Lower leg skin (tissue), 3 donors: ENCODE data around the gene ZNF813.

ENCODE experiments used
- POLR2A ChIP-seq, 2 donors: fragments of 450-650 bp; IDR thresholded peaks; one replicate each; pipeline ENCODE4 v1.6.1; 2016 to 2017; ENCODE audit warnings: antibody characterized with exemption in 2 of 2, mild to moderate bottlenecking in 1 of 2, moderate library complexity in 1 of 2
- TF ChIP-seq, protein P1 (sequence below), 3 donors: fragments of 450-650 bp; IDR thresholded peaks; one replicate each; pipeline ENCODE4 v1.5.1; 2016; ENCODE audit warnings: antibody characterized with exemption in 3 of 3, mild to moderate bottlenecking in 3 of 3, moderate library complexity in 2 of 3

DNA sequence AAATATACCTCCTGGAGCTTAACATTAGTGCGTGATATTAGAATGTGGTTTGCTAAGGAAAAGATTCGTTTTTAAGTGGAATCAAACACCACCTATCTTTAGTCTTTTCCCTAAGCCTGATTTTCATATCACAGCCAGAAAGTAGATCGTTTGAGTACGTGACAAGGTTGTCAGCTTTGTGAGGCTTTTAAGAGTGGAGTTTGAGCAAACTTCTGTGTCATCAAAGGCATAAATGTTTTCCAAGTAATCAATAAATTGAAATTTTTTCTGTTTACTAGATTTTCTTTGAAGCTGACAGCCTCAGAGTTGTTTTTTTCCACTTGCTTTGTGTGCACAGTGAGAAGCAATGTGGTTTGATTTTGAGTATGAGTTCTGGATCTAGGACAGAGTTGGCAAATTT, 63.9 kb downstream of the ZNF813 start:
- TF ChIP-seq, protein P1, sequence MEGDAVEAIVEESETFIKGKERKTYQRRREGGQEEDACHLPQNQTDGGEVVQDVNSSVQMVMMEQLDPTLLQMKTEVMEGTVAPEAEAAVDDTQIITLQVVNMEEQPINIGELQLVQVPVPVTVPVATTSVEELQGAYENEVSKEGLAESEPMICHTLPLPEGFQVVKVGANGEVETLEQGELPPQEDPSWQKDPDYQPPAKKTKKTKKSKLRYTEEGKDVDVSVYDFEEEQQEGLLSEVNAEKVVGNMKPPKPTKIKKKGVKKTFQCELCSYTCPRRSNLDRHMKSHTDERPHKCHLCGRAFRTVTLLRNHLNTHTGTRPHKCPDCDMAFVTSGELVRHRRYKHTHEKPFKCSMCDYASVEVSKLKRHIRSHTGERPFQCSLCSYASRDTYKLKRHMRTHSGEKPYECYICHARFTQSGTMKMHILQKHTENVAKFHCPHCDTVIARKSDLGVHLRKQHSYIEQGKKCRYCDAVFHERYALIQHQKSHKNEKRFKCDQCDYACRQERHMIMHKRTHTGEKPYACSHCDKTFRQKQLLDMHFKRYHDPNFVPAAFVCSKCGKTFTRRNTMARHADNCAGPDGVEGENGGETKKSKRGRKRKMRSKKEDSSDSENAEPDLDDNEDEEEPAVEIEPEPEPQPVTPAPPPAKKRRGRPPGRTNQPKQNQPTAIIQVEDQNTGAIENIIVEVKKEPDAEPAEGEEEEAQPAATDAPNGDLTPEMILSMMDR (IDR thresholded peaks at IDR 0.05): no peak
- TF ChIP-seq POLR2A (IDR thresholded peaks at IDR 0.05): no peak
